ENCODE measurements around the gene OPTC. TPM values are rescaled to one million over a fixed set of nuclear protein-coding genes. Genes with fewer than 3 reads are reported as not detected.
"Not testable (repeated sequence)": the region's sequence is repeated elsewhere in the genome, so short reads cannot be mapped to it uniquely, and the experiment has no call there.

Gene OPTC, protein sequence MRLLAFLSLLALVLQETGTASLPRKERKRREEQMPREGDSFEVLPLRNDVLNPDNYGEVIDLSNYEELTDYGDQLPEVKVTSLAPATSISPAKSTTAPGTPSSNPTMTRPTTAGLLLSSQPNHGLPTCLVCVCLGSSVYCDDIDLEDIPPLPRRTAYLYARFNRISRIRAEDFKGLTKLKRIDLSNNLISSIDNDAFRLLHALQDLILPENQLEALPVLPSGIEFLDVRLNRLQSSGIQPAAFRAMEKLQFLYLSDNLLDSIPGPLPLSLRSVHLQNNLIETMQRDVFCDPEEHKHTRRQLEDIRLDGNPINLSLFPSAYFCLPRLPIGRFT
- total RNA-seq: not detected

DNA sequence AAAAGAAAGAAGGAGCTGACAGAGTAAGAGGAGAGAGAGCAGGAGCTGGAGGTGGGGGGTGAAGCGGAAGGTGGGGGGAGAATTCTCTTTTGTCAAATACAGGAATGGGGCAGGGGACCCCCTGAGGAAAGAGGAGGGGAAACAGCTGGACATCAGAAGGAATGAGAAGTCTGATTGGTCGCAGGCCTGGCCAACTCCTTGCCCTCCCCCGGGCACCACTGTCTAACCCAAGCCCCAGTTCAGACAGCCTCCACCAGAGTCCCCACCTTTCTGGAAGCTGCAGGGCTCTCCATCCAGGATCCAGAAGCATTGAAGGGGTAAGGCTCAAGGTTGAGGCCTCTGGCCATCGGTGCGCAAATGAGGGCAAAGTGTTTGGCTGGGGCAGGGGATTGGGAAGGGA lies at the start of gene OPTC:
OPTC (plus strand) TSS at position 253 of the 400 bp plus-strand sequence. CDS start 1,853 bp downstream, outside the sequence.
- DNase-seq (ENCODE audit: low spot score): no peak
- no peak for ATAC-seq

DNA sequence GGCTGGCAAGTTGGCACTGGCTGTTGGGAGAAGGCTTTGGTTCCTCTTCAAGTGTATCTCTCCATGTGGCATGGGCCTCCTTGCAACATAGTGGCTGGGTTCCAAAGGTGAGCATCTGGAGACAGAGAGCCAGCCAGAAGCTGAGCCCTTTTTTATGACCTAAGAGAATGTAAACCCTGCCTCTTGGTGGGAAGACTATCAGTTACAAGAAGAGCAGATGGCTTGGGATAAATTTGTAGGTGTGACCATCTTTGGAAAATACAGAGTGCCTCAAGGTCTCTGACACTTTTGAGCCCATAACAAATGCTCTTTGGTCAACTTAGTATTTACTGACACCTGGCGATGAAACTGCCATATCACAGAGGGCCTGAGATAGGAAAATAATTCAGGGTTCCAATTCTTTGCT lies 49.8 kb upstream of the OPTC start:
- ATAC-seq (no peak), DNase-seq (ENCODE audit: low spot score) (no peak)

DNA sequence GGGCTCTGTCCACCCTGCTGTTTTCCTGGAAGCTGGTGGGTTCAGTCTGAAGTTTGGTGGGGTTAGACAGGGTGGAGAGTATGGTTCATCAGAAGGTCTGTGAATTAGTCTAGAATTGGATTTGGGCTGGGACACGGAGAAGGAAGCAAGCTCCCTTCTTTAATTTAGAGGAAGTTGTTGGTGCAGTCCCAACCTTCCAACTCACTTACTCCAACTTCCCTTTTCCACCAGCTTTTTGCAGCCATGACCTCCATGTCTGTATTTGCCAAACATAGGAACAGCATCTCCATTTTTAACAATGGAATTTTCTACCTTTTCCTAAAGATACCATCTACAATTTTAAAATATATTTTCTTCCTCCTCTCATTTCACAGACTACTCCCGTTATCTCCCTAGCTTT lies 46.8 kb upstream of the OPTC start:
- ATAC-seq (no peak), DNase-seq (ENCODE audit: low spot score) (no peak)

DNA sequence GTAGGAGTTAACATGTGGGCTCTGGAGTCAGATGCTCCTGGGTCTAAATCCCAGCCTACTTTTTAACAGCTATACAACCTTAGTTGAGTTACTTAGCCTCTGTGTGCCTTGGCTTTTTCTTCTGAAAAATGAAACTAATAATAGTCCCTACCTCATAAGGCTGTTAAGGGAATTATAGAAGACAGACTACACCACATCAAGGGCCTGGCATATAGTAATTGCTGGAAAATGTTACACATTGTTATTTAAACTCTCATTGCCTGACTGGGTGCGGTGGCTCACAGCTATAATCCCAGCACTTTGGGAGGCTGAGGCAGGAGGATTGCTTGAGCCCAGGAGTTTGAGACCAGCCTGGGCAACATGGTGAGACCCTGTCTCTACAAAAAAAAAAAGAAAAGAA lies 46.4 kb upstream of the OPTC start:
- not testable (repeated sequence) for DNase-seq (ENCODE audit: low spot score); ATAC-seq

DNA sequence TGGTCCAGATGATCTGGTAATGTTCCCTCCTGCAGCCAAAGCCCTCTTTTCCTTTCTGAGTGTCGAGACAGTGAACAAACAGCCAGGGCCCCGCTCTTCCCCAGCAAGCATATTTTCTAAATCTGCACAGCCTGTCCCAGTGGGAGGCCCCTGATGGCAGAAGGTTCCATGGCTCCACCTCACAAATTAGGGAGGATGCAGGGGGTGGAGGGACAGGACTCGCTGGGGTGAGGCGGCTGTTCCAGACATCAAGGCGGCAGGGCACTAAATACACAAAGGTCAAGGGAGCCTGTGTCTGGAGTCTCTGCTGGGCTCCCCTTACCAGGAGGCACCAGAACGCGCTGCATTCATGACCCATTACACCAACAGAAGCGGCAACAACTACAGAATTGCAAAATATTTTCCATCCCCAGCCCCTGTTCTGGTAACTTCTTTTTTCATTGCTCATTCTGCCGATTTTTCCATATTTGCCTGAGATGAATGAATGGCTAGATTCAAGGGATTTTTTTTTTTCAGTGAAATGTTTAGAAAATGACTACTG lies 45.4 kb upstream of the OPTC start:
- ATAC-seq (no peak), DNase-seq (ENCODE audit: low spot score) (no peak)

DNA sequence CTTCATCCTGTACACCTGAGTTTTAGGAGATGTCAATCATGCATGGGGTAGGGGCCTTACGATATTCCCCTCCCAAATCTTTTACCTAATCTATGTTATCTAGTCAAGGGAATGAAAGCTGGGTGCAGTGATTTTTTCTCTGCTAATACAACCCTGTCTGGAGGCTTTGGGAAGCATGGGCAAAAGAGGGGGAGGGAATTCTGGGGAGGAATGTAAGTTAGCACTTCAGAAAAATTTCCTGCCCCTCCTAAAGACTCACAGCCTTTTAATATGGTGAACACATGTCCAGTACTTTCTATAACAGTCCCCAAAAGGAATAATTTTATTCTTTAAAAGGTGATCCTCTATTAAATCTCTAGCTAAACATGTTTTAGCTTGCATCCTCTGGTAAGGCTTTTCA lies 44.0 kb upstream of the OPTC start:
- DNase-seq (ENCODE audit: low spot score) (no peak), ATAC-seq (no peak)

DNA sequence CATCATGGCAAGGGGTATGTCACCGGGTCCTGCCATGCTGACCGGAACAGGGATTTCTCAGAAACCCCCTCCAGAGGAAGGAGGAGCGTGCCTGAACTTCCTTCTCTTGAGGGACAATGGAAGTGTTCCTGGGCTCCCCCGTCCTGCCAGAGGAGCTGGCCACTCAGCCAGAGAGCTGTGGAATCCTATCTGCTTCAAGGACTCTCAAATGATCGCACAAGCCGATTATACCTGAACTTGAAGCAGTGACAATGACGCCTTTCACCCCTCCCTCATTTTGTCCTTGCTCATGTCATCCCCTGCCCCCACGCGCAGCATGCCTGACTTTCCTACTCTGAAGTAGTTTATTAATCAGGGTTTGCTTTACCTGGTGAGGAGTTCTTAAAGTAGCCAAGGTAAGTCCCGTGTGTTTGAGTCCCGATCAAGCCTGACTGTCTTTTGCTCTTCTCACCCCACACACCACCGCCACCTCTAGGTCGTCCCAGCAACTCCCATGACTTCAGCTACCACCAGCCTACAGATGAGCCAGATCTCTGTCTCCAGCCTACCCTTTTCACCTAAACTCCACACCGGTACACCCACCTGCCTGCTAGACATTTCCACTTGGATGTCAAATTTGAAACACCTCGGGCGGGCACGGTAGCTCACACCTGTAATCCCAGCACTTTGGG lies 43.3 kb upstream of the OPTC start:
- ATAC-seq (no peak), DNase-seq (ENCODE audit: low spot score) (no peak)

DNA sequence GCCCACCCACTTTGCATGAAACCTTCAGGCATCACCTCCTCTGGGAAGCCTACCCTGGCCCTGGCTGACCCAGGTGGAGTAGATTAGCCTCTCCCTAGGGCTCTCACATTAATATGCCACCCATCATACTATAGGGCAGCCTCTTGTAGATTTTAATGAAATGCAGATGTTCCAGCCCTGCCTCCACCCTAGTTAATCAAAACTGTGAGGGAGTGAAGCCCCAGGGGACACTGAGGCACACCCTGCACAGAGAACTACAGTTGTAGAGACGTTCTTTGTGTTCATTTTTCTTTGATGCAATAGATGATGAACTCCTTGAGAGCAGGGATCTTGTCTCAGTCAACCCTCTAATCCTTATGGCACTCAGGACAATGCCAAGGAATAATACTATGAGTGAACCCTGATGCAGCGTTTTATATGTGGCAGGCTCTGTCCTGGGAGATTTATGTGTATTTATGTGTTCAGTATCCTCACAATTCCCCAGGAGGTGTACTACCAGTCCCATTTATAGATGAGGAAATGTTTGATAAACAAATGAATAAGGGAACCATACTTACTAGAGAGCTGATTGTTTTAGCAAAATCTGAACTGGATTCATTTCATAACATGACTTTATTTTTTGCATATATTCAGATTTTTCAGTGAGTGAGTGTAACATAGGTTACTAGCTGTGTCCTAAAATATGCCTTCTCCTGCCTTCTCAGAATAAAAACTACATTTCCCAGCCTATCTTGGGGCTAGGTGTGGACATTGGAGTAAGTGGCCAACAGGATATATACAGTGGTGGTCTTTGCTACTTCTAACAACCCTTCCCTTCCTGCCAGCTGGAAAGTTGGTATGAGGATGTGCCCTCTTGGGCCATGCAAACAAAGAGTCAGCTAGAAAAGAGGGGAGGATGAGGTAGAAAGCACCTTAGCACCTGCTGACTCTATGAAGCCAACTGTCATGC lies 41.8 kb upstream of the OPTC start:
- DNase-seq (ENCODE audit: low spot score) (no peak), ATAC-seq (no peak)

DNA sequence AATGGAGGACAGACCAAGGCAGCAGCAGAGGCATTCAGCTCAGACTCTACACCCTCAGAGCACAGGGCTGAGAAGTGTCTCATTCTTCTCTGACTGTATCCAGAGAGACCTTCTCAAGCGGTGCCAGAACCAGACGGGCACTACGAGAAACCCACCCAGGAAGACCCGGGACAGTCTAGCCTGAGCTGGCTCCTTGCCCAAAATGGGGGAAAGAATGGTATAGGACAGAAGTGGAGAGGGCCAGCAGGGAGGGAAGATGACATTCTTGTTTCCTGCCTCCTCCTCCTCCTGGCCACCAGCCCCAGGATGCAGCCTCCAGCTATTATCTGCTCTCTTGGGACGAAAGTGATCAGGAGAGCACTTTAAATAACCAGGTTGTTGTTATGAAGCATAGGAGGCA lies 40.9 kb upstream of the OPTC start:
- DNase-seq (ENCODE audit: low spot score) (no peak), ATAC-seq (no peak)

DNA sequence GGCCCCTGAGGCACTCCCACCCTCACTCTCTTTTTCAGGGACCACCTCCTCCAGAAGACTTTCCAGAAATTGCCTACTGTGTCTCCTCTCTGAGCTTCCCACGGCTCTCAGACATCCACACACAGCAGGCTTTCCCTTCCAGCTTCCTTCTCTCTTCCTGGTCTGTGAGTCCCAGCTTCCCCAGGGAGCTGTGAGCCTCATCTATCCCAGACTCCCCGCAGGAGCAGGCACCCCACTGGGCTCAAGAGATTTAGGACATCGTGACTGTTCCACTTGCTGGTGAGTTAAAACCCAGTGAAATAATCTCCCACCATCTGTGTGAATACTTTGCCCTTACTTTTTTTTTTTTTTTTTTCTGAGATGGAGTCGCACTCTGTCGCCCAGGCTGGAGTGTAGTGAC lies 40.3 kb upstream of the OPTC start:
- DNase-seq (ENCODE audit: low spot score) (no peak), ATAC-seq (no peak)

DNA sequence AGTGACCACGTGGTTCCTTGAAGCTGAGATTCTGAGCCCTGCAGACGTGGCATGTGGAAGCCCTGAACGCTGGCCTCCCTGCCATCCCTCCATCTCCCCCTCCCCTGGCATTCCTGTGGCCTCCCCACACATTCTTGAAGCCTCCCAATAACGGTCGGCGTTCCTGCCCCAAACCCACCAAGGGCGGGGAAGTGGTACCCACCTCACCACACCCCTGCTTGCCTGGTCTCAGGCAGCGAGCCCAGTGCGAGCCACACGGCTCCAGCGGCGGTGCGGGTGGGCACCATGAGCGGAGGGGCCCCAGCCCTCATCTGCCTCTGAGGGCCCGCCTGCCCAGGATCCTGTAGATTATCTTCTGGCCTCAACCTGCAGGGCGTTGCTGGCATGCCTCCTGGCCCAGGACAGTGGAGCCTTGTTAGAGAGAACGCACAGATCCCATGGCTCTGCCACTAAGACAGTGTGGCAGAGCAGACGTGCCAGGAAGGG lies 38.9 kb upstream of the OPTC start:
- ATAC-seq (no peak), DNase-seq (ENCODE audit: low spot score) (no peak)

DNA sequence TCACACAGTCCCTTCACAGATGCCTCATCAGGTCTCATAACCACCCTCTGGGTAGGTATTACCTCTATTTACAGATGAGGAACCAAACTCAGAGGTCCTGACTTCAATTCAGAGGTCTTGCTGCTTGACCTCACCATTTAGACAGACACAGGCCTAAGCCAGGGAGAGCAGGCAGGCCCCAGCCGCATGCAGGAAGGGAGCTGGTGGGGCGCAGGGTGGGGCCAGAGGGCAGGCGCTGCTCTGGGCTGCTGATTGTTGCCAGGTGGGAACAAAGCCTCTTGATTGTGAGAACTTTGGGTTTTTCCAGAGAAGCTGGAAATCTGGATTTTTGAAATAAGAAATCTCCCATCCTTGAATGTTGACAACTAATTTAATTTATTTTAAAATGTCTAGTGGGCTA lies 38.2 kb upstream of the OPTC start:
- no peak for DNase-seq (ENCODE audit: low spot score)
- ATAC-seq: no peak

DNA sequence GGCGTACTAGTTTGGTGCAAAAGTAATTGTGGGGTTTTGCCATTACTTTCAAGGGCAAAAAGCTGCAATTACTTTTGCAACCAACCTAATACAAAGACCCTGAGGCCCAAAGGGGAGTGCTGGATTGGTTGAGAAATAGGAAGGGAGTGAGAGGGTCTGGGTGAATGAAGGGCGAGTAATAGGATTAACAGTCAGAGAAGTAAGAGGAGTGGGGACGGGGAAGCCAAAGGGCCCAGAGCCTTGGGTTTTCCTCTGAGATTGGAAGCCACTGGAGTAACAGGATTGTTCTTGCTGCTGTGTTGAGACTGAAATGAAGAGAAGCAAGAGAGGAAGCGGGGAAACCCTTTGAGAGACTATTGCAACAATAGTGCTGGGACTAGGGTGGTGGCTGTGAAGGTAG lies 37.4 kb upstream of the OPTC start:
- no peak for ATAC-seq
- DNase-seq (ENCODE audit: low spot score): no peak

DNA sequence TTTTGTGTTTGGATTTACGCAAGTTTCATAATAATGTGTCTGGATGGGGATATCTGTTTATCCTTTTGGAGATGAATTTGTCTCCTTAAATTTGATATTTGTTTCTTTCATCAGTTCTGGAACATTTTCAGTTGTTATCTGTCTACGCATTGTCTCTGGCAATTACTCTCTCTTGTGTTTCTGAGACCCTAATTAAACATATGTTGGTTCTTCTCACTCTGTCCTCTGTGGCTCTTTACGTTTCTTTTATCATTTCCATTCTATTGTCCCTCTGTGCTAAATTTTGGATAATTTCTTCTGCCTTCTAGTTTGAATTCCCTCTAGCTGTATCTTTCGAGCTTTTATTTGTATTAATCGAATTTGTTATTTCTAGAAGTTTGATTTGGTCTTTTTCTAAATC lies 35.9 kb upstream of the OPTC start:
- no peak for ATAC-seq
- no peak for DNase-seq (ENCODE audit: low spot score)

DNA sequence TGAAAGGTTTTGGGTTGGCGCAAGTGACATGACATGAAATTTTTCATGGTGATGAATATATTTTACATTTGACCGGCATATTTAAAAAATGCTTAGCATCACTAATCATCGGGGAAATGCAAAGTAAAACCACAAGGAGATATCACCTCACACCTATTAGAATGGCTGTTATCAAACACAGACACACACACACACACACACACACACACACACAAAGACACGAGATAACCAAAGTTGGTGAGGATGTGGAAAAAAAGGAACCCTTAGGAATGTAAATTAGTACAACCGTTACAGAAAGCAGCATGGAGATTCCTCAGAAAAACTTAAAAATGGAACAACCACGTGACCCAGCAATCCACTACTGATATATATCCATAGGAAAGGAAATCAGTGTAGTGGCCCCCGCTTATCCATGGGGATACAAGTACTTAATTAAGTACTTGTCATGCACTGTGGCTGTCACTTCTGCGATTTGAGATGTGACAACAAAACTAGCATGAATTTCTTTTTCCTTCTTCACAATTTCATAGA lies 34.2 kb upstream of the OPTC start:
- DNase-seq (ENCODE audit: low spot score) (no peak), ATAC-seq (no peak)

DNA sequence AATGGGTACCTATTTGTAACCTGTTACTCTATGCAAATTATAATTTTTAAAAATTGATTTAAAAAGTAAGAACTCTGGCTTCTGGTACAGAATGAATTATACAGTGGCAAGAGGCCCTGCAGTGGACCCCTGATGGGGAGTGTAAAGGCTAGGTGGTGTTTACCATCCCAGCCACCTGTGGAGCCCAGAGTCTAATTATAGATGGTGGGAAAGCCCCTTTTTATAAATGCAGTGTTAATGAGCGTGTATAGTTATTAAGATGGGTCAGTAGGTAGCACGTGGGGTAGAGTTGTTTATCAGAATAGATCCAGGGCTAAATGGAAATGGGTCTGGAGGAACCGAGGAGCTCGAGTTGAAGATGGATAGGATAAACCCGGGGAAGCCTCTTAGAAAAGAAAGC lies 32.2 kb upstream of the OPTC start:
- no peak for DNase-seq (ENCODE audit: low spot score)
- no peak for ATAC-seq

DNA sequence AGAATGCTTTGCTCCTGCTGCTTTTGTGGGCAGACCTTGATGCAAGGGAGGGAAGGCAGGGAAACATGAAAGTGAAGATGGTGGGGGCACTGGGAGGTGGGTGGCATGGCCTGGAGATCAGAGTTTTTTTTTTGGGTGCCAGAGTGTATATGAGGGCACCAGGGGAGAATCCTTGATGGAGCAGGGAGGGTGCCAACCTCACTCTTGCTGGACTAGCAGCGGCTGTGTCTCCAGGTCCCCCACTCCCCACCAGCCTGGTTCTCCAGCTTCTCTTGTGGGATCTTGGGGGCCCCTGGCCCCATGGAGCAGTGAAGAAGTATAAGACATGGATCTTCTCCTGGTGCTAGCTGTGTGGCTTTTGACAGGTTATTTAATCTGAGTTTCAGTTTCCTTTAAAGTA lies 31.8 kb upstream of the OPTC start:
- no peak for ATAC-seq
- DNase-seq (ENCODE audit: low spot score): no peak

DNA sequence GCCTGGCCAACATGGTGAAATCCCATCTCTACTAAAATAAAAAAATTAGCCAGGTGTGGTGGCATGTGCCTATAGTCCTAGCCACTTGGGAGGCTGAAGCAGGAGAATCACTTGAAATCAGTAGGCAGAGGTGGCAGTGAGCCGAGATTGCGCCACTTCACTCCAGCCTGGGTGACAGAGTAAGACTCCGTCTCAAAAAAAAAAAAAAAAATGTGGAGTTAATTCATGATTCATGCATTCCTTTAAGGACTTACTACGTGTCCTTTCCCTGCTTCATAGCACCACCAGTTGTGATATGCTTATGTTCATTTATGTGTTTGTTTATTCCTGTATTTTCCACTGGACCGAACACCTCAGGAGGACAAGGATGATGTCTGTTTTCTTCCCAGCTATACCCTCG lies 31.1 kb upstream of the OPTC start:
- ATAC-seq: no peak

DNA sequence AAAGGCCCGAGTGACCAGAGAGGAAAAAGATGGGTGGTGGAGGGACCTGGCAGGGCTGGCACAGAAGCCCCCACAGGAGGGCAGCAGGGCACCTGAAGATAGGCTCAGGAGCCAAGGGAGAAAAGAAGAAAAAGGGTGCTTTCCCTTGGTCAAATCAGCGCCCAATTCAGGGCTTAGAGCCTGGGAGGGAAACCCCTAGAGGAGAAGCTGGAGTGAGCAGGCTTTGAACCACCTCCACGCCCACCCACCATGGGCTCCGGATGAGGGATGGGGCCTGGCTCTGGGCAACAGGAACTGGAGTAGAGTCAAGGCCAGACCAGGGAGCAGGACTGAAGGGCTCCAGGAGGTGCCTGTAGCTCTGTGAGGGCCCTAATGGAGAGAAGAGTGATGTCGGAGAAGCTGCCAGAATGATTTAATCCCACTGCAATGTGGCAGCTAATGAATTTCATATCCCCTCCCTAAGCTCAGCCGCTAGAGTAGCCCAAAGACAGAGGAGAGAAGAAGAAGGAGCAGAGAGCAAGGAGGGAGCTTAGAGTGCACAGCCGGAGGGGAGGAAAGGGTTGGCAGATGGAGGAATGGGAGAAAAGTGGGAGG lies 30.4 kb upstream of the OPTC start:
- DNase-seq (ENCODE audit: low spot score) (no peak), ATAC-seq (no peak)

More for the DNA sequence above, 31.1 kb upstream of the OPTC start:
- no peak for DNase-seq (ENCODE audit: low spot score)

DNA sequence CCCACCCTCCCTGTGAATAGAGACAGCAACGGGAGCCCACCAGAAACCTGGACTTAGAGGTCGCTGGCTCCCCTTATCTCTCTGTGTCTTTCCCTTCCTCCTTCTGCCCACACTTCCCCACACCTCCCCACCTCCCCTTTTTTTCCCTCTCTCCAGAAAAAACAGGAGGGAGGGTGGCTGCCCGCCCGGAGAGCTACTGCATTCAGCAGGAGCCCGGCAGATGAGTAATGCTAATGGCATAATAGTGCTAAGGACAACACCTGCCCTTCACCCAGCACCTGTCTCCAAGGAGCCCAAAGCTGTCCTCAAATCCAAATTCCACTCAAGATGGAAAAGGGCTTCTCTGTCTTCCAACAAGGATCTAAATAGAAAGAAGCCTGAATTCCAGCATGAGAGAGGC lies 29.7 kb upstream of the OPTC start:
- ATAC-seq: no peak
- DNase-seq (ENCODE audit: low spot score): no peak

DNA sequence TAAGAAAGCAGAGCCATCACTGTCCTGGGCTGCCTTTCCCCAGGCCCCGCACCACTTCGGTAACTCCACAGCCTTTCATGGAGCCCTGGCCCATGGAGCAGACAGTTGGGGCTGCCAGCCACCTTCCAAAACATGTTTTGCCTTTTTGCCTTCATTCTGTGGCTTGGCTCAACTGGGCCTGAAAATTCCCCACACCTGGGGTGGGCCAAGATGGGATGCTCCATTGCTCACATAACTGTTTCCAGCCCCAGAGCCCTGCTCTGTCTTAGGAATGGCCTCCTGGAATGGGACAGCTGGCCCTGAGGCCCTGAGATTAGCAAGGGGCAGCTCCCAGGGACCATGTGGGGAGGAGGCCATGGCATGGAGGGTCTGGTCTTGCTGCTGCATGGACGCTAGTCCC lies 29.2 kb upstream of the OPTC start:
- ATAC-seq (no peak), DNase-seq (ENCODE audit: low spot score) (no peak)

Measured in left lobe of liver (tissue), 2 donors.